GM23338 (cell line): ENCODE measurements around the gene TBC1D32. TPM values are rescaled to one million over a fixed set of nuclear protein-coding genes. Genes with fewer than 3 reads are reported as not detected.

Source experiments
- ATAC-seq: fragments of 200-7000 bp; cut with Tn5 transposase; 3 replicates; pipeline ENCODE4 v1.9.1; 2020
- DNase-seq: peaks from one replicate; pipeline ENCODE4 v3.0.0-alpha.2; 2015; ENCODE audit warnings: low spot score
- H2AFZ ChIP-seq: fragments of 200-600 bp; sonication (generic); 2 replicates; pipeline ENCODE4 v1.8.0; 2016; ENCODE audit warnings: antibody characterized with exemption, mild to moderate bottlenecking, moderate library complexity
- H3F3A ChIP-seq: fragments of 200-600 bp; sonication (generic); replicated peaks from 2 replicates; pipeline ENCODE4 v1.8.0; 2017; ENCODE audit warnings: antibody characterized with exemption, mixed run types, low read depth
- H3K27ac ChIP-seq: fragments of 200-600 bp; sonication (generic); 2 replicates; pipeline ENCODE4 v1.6.1; 2016; ENCODE audit warnings: low read depth
- H3K27me3 ChIP-seq: fragments of 200-600 bp; sonication (generic); 2 replicates; pipeline ENCODE4 v1.8.0; 2016; ENCODE audit warnings: mild to moderate bottlenecking, mixed run types, moderate library complexity; ENCODE audit not compliant: insufficient read depth
- H3K36me3 ChIP-seq: fragments of 200-600 bp; sonication (generic); 2 replicates; pipeline ENCODE4 v1.8.0; 2016; ENCODE audit warnings: mild to moderate bottlenecking; ENCODE audit not compliant: insufficient read depth
- H3K4me1 ChIP-seq: fragments of 200-600 bp; sonication (generic); 2 replicates; pipeline ENCODE4 v1.8.0; 2016; ENCODE audit warnings: mild to moderate bottlenecking, moderate library complexity; ENCODE audit not compliant: insufficient read depth
- H3K4me2 ChIP-seq: fragments of 200-600 bp; sonication (generic); 2 replicates; pipeline ENCODE4 v1.7.1; 2017; ENCODE audit warnings: mixed run types
- H3K4me3 ChIP-seq: fragments of 200-600 bp; sonication (generic); 2 replicates; pipeline ENCODE4 v1.6.1; 2016; ENCODE audit warnings: mixed run types
- H3K79me2 ChIP-seq: fragments of 200-600 bp; sonication (generic); replicated peaks from 2 replicates; pipeline ENCODE4 v1.8.0; 2017; ENCODE audit warnings: mild to moderate bottlenecking; ENCODE audit not compliant: insufficient read depth
- H3K9me2 ChIP-seq: fragments of 200-600 bp; sonication (generic); 2 replicates; pipeline ENCODE4 v1.8.0; 2017; ENCODE audit not compliant: insufficient read depth
- H4K20me1 ChIP-seq: fragments of 200-600 bp; sonication (generic); replicated peaks from 2 replicates; pipeline ENCODE4 v1.8.0; 2017; ENCODE audit warnings: mild to moderate bottlenecking; ENCODE audit not compliant: insufficient read depth
- H3K27ac Mint-ChIP-seq: 2 replicates; pipeline ENCODE4 v1.8.0; 2020; ENCODE audit warnings: inconsistent platforms, mild to moderate bottlenecking, moderate library complexity, mixed read lengths
- H3K27me3 Mint-ChIP-seq: 3 replicates; pipeline ENCODE4 v1.8.0; 2022; ENCODE audit warnings: low read depth, mild to moderate bottlenecking, moderate library complexity, mixed read lengths, inconsistent platforms; ENCODE audit not compliant: insufficient read depth, poor library complexity
- H3K36me3 Mint-ChIP-seq: 3 replicates; pipeline ENCODE4 v1.8.0; 2021; ENCODE audit warnings: low read depth, mild to moderate bottlenecking, inconsistent platforms, moderate library complexity, mixed read lengths
- H3K4me1 Mint-ChIP-seq: 3 replicates; pipeline ENCODE4 v1.8.0; 2020; ENCODE audit warnings: mild to moderate bottlenecking, inconsistent platforms, mixed read lengths
- H3K4me3 Mint-ChIP-seq: 3 replicates; pipeline ENCODE4 v1.8.0; 2021; ENCODE audit warnings: moderate library complexity, mild to moderate bottlenecking, inconsistent platforms, mixed read lengths
- H3K9me3 Mint-ChIP-seq: 3 replicates; pipeline ENCODE4 v1.8.0; 2020; ENCODE audit warnings: moderate library complexity, mild to moderate bottlenecking, inconsistent platforms, mixed read lengths
- CREB1 ChIP-seq: fragments of 250-450 bp; sonication (Bioruptor Pico); IDR thresholded peaks from 2 replicates; pipeline ENCODE4 v1.5.0; 2020; ENCODE audit warnings: low read depth, mild to moderate bottlenecking, moderate library complexity
- ETS1 ChIP-seq: IDR thresholded peaks from 2 replicates; pipeline ENCODE4 v1.6.1; 2016; ENCODE audit warnings: antibody characterized with exemption
- EZH2 ChIP-seq: fragments of 200-600 bp; sonication (generic); IDR thresholded peaks from one replicate; pipeline ENCODE4 v1.8.0; 2017; ENCODE audit warnings: antibody characterized with exemption, mild to moderate bottlenecking, low read depth; ENCODE audit not compliant: unreplicated experiment
- EZH2phosphoT487 ChIP-seq: fragments of 200-600 bp; sonication (generic); IDR thresholded peaks from one replicate; pipeline ENCODE4 v1.8.1; 2018; ENCODE audit warnings: antibody characterized with exemption; ENCODE audit not compliant: unreplicated experiment
- JUNB ChIP-seq: IDR thresholded peaks from one replicate; pipeline ENCODE4 v1.6.1; 2016; ENCODE audit warnings: antibody characterized with exemption; ENCODE audit not compliant: unreplicated experiment
- NANOG ChIP-seq: IDR thresholded peaks from 2 replicates; pipeline ENCODE4 v1.6.1; 2016; ENCODE audit warnings: antibody characterized with exemption, borderline replicate concordance
- POLR2AphosphoS5 ChIP-seq: IDR thresholded peaks from 2 replicates; pipeline ENCODE4 v1.6.1; 2016; ENCODE audit warnings: antibody characterized with exemption, low read depth
- REST ChIP-seq: IDR thresholded peaks from one replicate; pipeline ENCODE4 v1.6.1; 2018; ENCODE audit warnings: antibody characterized with exemption; ENCODE audit not compliant: unreplicated experiment
- STAT1 ChIP-seq: IDR thresholded peaks from one replicate; pipeline ENCODE4 v1.6.1; 2016; ENCODE audit warnings: antibody characterized with exemption; ENCODE audit not compliant: unreplicated experiment
- ZNF114 ChIP-seq: fragments of 250-450 bp; sonication (Bioruptor Pico); IDR thresholded peaks from 2 replicates; pipeline ENCODE4 v1.5.0; 2020; ENCODE audit warnings: mild to moderate bottlenecking, moderate library complexity
- ZNF331 ChIP-seq: fragments of 250-450 bp; sonication (Bioruptor Pico); IDR thresholded peaks from 2 replicates; pipeline ENCODE4 v1.5.0; 2020; ENCODE audit warnings: low read depth, mild to moderate bottlenecking, moderate library complexity
- ZNF462 ChIP-seq: fragments of 250-450 bp; sonication (Bioruptor Pico); IDR thresholded peaks from 2 replicates; pipeline ENCODE4 v1.5.0; 2020; ENCODE audit warnings: mild to moderate bottlenecking, moderate library complexity
- polyA plus RNA-seq: library from polyadenylated mRNA; unstranded; fragments of >200 nt; fragmentation: Nextera tagmentation; extraction: Ambion mirVana; gene quantifications from 2 replicates; pipeline ENCODE4 v1.2.1, GENCODE V29; 2016
- total RNA-seq: library from RNA; depleted of rRNA; stranded (reverse); fragments of >200 nt; shearing (Covaris generic); gene quantifications from 2 replicates; pipeline ENCODE4 v1.2.3, GENCODE V29; 2014

Gene TBC1D32
- total and polyA plus RNA-seq, 2 experiments from 2014 or later: 8.9 to 10.4 TPM

- TF ChIP-seq POLR2AphosphoS5 (no peak), EZH2phosphoT487 (no peak), EZH2 (no peak), ZNF462 (CRISPR knock-in tag) (no peak)
These were observed 190.8 kb downstream of the TBC1D32 start (continued) for GRCh38 chr6:121143476-121143875.

GRCh38 chr6:121142093-121142492 is 192.2 kb downstream of the TBC1D32 start:
- no peak overlapping the region for H3K4me3 Mint-ChIP-seq
- H3K9me2 ChIP-seq: no peaks in the 10 kb centered on the region
- no peak overlapping the region for H3K4me2 ChIP-seq
- H3K4me1 ChIP-seq: no peaks in the 10 kb centered on the region
- no peaks in the 10 kb centered on the region for H4K20me1 ChIP-seq
- peaks cover 7% of the 10 kb centered on the region for H3K36me3 ChIP-seq
- H3F3A ChIP-seq: no peaks in the 10 kb centered on the region
- H3K4me1 Mint-ChIP-seq: no peaks in the 10 kb centered on the region
- H2AFZ ChIP-seq: no peak overlapping the region
- no peak overlapping the region for H3K4me3 ChIP-seq
- no peaks in the 10 kb centered on the region for H3K79me2 ChIP-seq
- peaks cover 15% of the 10 kb centered on the region for H3K36me3 Mint-ChIP-seq
- no peak overlapping the region for H3K27ac ChIP-seq
- H3K27ac Mint-ChIP-seq: no peak overlapping the region
- no peaks in the 10 kb centered on the region for H3K27me3 Mint-ChIP-seq
- peaks cover 16% of the 10 kb centered on the region for H3K9me3 Mint-ChIP-seq
- H3K27me3 ChIP-seq: no peaks in the 10 kb centered on the region
- DNase-seq (no peak), ATAC-seq (no peak)
- TF ChIP-seq REST: no peak
- TF ChIP-seq ZNF114: no peak
- no peak for TF ChIP-seq POLR2AphosphoS5
- TF ChIP-seq JUNB: no peak
- TF ChIP-seq CREB1 (CRISPR knock-in tag): no peak
- no peak for TF ChIP-seq NANOG
- TF ChIP-seq ETS1: no peak
- TF ChIP-seq STAT1: no peak
- TF ChIP-seq ZNF331 (CRISPR knock-in tag): no peak
- TF ChIP-seq EZH2phosphoT487: no peak
